ENCODE measurements around the gene C1R.
"Not testable (repeated sequence)": the region's sequence is repeated elsewhere in the genome, so short reads cannot be mapped to it uniquely, and the experiment has no call there.

C1R gene

DNA sequence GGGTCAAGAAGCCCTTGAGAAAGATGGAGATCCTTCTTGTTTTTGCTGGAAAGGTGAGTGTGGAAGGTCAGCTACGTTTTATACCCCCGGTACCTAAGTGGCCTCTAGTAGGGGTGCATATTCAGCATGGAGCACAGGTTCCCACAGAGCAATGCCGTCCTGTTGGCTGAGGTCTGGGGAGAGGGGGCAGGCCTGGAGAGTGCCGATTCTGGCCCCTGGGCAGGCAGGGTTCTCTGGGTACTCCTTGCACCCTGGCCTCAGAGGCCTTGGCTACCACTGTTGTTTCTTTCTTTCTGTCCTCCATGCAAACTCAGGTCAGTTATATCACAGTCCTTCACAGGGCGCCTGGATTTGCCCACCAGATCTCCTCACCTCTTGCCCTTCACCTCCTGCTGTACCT is 27.9 kb upstream of the C1R start:
- no peak for DNase-seq (ENCODE audit: low spot score)

DNA sequence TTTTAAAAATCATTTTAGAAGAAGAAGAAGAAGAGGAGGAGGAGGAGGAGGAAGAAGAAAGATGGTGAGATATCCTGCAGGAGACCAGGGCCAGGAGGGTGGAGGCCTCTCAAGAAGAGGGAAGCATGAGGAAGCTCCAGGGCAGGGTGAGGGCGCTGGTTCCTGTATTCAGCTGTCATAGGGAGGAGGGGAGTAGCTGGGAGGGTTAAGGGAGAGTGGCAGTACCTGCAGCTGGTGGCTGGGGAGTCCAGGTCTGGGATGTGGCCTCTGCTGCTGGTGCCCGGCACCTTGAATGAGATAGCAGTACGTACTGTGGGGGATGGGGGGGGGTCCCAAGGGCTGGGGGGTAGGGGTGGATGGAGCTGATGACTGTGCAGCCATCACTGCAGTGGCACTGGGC is 26.6 kb upstream of the C1R start:
- DNase-seq (ENCODE audit: low spot score), result no peak

DNA sequence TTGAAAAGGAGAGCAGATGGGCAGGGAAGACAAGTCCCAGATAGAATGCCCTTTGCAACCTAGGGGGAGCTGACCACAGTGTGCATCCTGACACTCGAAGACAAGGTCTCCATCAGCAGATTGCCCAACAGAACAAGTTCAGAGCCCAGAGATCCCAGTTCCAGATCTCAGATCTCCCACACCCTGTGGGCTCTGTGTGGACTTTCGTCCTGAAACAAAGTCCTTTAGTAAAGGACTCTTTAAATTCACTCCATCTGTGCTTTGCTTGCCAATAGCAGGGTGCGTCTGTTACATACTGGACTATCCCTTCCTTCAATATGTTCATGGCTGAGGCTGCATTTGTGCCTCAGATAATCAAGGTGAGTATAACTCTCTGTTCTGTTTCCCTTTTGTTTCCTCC is 25.4 kb upstream of the C1R start:
- no peak for DNase-seq (ENCODE audit: low spot score)

DNA sequence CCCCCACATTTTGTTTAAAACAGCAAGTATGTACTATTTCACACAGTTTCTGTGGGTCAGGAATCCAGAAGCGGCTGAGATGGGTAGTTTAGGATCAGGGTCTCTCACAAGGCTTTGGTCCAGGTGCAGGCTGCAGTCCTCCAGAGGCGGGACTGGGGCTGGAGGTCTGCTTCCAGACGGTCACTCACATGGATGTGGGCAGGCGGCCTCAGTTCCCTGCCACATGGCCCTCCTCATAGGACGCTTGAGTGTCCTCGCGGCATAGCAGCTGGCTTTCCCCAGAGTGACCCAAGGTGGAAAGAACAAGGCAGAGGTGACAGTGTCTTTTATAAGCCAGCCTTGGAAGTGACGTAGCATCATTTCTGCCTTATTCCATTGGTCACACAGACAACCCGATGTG is 24.7 kb upstream of the C1R start:
- DNase-seq (ENCODE audit: low spot score), result no peak

DNA sequence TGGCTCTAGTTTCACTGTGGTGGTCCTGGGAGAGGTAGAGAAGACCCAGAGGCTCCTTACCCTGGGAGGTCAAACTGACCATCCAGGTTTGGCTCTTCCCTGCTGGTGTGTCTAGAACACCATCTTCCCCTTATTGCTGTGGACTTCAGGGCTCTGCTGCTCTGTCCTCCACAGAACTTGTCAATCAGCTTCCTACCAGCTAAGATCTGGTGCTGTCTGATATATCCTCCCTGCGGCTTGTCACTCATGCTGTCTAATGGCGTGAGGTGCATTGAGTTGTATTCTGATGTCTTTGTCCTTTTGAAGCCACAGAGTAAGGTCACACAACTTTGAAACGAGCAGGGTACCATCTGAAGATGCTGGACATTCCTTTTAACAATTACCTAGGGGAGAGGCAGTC is 24.0 kb upstream of the C1R start:
- no peak for DNase-seq (ENCODE audit: low spot score)

DNA sequence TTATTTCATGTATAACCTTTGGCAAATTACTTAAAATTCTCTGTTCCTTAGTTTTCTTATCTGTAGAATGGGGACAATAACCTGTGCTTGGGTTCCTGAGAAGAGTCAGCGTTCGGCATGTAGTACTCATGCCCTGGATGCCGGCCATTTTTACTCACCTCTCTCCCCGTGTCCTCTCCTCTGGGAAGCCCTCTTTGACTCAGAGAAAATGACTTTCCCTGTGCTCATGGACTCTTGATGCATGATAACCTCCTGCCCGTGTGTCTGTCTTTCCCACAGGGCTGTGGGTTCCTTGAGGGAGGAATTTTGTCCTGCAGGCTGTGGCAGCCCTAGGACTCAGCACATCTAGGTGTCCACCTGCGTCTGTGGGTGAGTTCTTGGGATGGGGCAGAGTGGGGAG is 22.6 kb upstream of the C1R start:
- no peak for DNase-seq (ENCODE audit: low spot score)

DNA sequence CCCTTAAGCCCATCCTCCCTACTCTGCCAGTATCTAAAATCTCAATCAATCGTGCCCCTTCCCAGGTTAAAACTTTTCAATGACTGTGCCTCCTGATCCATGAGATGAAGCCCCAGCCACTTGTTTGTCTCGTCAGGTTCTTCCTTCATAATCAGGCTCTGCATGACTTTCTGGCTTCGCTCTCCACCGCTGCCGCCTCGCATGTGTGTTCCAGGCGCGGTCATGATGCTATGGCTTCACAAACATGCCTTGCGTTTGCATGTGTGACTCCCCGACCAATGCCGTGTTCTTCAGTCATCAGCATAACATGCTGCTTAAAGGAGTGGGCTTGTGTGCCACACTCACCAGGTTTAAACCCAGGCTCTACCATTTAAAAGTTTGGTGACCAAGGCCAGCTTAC is 21.8 kb upstream of the C1R start:
- DNase-seq (ENCODE audit: low spot score), result no peak

DNA sequence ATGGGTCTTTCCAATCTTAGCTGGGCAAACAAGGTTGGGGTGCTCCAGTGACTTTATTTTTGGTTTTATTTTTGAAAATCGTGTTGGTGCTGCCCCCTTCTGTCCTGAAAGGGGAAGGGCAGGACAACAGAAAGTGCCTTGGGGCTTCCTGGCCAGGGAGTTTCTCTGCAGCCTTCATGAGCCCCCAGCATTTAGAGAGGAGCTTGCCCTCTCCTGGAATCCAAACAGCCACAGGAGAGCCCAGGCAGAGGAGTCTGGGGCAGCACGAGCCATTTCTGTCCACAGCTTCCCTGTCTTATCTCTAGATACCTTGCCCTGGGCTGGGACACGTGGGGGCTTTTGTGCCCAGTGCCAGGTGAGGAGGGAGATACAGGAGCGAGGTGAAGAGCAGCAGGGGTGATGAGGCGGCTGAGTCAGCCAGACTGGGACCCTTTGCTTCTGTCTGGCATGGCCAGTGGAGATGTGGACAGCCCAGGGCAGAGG is 21.2 kb upstream of the C1R start:
- peak; percentile 58 for DNase-seq (ENCODE audit: low spot score)

DNA sequence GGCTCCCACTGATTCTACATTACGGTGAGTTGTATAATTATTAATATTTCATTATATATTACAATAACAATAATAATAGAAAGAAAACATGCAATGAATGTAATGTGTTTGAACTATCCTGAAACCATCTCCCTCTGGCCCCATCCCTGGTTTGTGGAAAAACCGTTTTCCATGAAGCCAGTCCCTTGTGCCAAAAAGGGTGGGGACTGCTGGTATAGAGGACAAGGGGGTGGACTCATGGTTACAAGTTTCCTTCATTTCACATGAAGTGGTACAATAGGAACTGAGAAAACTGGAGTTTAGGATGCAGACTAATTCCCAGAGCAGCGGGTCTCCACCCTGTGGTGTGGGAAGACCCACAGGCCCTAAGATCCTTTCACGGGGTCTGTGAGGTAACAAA is 19.8 kb upstream of the C1R start:
- no peak for DNase-seq (ENCODE audit: low spot score)

DNA sequence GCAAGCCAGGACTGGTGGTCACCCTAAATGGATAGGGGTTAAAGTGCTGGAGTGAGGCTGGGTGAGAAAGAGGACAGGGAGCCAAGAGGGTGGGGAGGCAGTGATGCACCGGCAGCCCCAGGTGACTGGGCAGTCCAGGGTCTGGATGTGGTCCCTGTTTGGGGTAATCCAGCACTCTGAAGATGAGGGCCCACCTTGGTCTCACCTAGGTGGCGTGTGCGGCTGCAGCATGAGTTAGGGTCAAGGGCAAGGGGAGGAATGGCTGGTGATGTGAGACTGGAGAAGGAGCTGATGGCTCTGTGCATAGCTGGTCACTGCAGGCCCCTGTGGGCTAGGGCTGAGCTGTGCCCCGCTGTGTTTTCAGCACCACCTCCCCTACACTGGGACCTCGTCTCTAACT is 18.4 kb upstream of the C1R start:
- DNase-seq (ENCODE audit: low spot score), result no peak

DNA sequence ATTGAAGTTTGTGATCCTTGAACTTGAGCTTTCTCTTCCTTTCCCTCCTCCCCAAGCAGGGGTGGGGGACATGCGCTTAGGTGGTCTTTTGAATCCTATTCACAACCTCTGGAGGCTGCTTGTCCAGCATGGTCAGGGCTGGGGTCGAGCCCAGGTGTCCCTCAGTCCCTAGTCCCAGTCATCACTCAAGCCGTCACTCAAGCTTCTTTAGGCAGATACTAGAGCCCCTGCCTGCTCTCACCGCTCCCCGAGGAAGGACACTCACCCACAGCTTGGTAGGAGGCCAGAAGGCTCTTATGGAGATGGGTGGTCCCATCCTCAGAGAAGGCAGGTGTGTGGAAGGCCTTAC is 17.3 kb upstream of the C1R start:
- no peak for DNase-seq (ENCODE audit: low spot score)

DNA sequence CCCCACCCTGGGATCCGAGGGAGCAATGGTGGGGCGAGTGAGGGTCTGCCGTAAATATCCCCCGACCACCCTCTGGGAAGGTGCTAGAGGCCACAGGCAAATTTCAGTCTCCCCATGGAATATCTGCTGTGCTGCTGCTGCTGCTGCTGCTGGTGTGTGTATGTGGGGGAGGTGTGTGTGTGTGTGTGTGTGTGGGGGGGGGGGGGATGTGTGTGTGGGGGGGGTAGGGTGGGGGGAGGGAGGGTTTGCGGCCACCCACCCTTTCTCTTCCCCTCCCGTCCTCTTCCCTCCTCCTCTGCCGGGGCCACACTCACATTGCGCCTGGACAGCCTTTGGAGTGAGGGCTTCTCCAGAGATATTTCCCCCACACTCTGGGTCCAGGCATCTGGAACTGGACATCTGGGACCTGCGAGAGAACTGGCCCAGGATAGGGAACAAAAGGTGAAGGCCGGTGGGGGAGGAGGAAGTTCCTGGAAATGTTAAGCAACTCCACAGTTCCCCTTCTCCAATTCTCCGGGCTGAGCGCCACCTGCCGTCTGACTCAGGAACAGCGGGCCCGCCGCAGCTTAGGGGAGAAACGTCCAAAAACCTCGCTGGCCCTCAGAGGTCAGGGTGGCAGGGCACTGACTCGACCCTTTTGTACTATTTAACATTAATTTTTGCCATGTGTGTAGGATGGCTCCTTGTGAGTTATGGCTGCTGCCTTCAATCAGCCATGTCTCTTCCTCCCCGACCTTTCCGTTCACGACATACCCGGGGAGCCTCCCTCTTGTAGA is 16.7 kb upstream of the C1R start, which contains the start of gene C1RL:
TSS of gene C1RL (minus strand) at position 419 of the 776 bp plus-strand sequence. CDS start at position 385, 34 bp downstream.
- DNase-seq (ENCODE audit: low spot score), result peak; percentile 76

DNA sequence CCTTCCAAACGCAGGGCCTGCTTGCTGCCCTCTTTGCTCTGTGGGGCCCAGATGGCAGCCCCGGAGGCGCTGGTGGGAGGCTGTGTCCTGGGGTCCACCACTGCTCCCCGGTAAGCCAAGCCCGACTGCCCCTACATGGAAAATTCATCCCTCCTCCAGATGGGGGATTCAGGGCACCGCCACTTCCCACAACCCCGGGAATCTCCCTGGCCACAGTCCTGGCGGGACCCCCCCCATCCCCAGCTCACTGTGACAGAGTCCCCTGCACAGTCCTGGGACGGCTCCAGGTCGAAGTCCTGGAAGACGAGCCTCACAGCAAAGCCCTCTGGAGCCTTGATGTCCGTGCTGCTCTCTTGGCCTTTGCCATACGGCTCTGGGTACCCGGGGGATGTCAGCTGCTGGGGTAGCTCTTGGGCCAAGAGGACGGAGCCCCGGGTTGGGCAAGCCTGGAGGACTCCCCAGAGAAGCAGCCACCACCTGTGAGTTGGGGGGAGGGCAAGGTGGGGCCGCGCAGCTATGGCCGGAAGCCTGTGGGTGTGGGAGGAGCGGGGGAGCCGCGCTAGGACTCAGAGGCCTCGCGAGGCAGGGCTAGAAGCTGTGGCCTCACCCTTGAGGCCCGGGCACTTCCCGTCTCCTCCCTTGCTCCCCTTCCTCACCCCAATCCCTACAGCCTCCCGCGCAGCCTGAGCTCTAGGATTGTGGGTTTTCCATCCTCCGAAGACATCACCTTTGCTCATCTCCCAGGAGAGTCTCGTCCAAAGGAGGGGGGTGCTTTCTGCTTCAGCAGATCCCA is 16.0 kb upstream of the C1R start:
- peak; percentile 20 for DNase-seq (ENCODE audit: low spot score)

DNA sequence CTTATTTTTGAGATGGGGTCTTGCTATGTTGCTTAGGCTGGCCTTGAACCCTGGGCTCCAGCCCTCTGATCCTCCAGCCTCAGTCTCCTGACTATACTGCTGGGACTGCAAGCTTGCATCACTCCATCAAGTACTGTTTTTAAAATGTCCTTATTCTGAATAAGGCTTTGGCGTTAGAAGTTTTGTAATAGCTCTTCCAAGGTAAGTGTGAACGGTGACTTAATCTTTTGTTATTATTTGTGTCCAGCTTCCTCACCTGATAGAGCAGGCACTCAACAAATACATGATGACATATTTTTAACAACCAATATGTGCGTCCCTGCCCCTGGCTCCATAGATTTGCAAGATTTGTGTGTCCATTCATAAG is 15.4 kb upstream of the C1R start:
- no peak for DNase-seq (ENCODE audit: low spot score)

DNA sequence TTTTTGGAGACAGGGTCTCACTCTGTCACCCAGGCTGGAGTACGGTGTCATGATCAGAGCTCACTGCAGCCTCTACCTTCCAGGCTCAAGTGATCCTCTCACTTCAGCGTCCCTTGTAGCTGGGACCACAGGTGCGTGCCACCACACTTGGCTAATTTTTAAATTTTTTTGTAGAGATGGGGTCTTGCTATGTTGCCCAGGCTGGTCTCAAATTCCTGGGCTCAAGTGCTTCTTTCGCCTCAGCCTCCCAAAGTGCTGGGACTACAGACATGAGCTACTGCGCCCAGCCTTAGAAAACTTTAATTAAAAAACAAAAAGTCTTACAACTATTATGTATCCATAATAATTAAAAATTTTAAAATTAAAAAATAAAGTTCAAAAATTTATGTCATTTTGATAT is 14.9 kb upstream of the C1R start:
- not testable (repeated sequence) for DNase-seq (ENCODE audit: low spot score)

DNA sequence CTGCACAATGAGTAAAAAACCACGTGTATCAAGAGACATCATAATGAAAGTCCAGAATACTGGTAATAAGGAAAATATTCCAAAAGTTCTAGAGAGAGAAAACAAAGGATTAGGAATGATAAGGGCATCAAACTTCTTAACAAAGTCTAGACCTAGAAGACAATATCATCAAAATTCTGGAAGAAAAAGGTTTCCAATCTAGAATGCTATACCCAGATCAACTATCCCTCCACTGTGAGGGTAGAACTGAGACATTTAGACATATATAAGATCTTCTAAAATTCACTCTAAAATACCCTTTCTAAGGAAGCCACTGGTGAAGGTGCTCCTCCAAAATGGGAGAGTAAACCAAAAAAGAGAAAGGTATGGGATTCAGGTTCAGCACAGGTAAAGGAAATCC is 13.8 kb upstream of the C1R start:
- no peak for DNase-seq (ENCODE audit: low spot score)

DNA sequence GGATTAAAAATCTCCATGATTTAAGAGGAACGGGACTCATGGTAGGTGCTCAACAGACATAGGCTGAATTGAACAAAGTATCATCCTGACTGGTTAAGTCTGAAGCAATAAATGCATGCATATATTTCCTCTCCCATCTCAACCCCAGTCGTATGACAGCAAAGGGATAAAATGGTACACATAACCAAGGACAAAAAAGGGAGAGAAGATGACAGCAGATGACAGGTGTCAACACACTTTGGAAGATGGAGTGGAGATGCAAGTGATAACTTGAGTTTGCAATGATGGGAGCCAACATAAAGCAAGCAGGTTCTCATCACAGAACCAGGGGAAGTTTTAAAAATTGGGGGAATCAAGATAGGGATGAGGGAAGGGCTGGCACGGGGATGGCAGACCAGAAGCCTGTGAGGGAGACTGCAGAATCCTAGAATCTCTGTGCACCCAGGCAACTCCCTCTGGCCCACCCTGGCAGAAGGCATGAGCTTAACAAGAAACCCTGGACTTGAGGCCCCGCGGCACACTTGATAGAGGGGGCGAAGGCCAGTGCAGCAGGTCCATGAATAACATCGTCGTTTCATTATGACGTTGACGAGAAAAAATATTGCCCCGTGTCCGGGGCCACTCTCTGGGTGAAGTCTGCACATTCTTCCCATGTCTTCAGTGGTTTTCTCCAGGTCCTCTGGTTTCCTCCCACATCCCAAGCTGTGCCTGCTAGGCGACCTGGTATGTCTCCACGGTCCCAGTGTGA is 11.8 kb upstream of the C1R start:
- DNase-seq (ENCODE audit: low spot score), result no peak

DNA sequence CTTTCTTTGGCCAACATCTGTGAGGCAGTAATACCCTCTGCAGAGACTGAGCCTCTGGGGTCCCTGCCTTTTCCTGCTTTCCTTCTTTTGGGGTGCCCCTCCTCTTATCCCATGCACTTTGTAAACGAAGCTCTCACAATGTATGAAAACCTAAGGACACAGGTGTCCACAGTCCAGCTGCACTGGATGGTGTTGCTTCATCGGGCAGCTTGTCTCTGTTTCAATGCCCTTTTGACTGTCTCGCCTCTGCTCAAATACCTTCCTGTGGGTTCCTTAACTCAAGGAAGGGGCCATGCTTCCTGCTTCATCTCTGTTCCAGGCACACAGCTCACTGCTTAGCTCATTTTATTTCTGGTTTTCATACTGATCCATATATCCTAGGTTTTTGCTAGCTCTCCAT is 10.3 kb upstream of the C1R start:
- no peak for DNase-seq (ENCODE audit: low spot score)

DNA sequence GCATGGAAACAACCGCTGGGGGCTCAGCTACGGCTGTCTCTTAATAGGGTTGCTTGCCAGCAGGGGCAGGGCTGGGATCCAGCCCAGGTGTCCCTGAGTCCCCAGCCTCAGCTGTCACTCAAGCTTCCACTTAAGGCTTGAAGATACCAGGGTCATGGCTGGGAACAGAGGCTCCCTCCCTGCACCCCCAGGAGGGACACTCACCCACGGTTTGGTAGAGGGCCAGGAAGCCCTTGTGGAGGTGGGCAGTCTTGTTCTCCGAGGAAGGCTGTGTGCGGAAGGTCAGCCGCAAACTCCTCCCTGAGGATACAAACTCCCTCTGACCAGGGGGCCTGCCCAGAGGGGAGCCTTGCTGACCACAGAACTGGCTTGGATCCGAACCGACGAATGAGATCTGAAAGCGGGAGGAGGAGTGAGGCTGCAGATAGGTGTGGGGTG is 9.5 kb upstream of the C1R start:
- no peak for DNase-seq (ENCODE audit: low spot score)

DNA sequence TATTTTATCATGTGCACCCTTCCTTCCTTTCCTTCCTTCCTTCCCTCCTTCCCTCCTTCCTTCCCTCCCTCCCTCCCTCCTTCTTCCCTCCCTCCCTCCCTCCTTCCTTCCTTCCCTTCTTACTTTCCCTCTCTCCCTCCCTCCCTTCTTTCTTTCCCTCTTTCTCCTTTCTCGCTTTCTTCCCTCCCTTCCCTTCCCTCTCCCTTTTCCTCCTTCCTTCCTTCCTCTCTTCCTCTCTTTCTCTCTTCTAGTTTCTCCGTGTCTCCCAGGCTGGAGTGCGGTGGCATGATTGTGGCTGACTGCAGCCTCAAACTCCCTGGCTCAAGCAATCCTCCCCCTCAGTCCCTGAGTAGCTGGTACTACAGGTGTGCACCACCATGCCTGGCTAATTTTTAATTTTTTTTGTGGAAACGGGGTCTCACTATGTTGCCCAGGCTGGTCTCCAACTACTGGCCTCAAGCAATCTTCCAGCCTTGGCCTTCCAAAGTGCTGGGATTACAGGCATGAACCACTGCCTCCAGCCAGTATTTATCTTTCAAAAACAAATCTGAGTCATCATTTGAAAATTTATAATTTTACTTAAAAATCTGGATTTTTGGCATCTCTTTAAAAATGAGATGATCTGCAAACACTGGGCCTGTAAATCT is 8.9 kb upstream of the C1R start:
- no peak for DNase-seq (ENCODE audit: low spot score)

DNA sequence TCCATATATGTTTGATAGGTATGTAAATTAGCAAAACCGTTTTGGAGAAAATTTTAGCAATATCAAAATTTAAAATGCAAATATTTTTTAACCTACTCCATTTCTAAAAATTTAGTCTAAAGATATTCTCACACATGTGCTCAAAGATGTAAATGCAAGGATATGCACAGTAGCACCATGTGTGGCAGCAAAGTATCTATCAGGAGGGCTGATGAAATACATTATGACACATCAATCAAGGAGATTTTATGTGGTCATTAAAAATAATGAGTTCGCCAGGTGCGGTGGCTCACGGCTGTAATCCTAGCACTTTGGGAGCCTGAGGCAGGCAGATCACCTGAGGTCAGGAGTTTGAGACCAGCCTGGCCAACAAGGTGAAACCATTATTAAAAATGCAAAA is 8.0 kb upstream of the C1R start:
- no peak for DNase-seq (ENCODE audit: low spot score)

DNA sequence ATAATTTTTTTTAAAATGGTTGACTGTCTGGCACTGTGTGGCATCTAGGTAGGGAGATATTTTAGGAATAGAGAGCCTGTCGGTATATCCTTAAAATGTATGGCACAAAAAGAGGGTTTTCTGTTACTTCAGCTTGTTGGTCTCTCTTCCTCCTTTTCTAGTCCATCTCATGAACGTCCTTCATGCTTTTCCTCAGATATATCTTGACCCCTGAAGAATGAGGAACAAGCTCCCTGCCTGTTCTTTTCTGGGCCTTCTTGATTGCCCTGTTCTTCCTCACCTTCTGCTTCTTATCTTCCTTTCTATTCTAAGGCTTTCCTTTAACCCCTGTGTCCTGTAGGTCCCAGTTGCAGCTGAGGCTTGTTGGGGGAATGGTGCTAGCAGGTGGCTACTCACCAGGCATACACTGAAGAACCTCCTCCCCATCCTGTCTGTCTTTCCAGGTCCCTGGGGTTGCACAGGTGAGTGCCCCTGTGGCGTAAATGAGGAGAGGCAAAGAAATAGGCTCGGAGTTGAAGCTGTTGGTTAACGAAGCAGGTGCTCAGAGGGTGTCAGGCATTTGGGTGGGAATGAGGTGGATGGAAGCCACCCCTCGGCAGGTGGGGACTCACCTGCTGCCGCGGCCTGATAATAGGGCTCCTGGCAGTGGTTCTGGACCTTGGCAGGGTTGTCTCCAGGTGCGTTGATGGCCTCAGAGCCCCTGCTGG is 7.2 kb upstream of the C1R start:
- DNase-seq (ENCODE audit: low spot score), result no peak
